ENCODE data around the gene TCERG1L.
"Not testable (repeated sequence)": the region's sequence is repeated elsewhere in the genome, so short reads cannot be mapped to it uniquely, and the experiment has no call there.

TCERG1L gene, protein sequence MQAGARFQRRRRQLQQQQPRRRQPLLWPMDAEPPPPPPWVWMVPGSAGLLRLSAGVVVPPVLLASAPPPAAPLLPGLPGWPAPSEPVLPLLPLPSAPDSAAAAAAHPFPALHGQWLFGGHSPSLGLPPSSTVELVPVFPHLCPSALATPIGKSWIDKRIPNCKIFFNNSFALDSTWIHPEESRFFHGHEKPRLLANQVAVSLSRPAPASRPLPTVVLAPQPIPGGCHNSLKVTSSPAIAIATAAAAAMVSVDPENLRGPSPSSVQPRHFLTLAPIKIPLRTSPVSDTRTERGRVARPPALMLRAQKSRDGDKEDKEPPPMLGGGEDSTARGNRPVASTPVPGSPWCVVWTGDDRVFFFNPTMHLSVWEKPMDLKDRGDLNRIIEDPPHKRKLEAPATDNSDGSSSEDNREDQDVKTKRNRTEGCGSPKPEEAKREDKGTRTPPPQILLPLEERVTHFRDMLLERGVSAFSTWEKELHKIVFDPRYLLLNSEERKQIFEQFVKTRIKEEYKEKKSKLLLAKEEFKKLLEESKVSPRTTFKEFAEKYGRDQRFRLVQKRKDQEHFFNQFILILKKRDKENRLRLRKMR

DNA sequence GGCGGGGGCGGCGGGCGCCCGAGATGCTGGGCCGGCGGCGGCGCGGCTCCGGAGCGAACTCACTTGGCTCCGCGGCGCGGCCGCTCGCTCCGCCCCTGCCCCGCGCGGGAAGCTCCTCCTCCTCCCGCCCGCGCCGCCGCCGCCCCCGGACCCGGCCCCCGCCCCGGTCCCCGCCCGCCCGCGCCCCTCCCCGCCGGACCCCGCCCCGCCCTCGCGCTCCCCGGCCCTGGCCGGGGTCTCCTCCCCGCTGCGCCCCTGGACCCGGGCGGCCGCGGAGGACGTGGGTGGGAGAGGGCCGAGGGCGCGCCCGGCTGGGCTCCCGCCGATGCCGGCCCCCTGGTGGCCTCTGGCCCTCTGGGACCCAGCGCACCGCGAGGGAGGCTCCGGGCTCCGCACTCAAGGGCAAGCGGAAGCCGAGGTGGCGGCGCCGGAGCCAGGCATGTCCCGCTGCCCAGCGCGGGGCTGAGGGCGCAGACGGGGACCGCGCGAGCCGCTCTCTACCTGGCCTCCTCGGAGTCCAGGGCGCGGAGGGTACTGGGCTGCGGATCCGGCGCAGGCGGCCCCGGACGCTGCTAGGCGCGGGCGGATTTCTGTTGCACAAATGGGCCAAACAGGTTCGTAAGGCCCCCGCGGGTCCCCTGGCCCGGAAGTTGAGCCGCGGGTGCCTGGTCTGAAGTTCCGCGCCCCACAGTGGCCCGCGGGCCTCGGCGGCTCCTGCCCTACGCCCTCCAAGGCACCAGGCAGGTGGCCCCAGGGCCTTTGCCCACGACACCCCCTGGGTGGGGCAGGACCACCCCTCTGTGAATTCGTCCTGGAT lies at the start of gene TCERG1L:
Gene TCERG1L (minus strand): TSS at position 61 of the 817 bp plus-strand sequence. CDS start 86 bp downstream, outside the sequence.
- peak; percentile 36 for DNase-seq

DNA sequence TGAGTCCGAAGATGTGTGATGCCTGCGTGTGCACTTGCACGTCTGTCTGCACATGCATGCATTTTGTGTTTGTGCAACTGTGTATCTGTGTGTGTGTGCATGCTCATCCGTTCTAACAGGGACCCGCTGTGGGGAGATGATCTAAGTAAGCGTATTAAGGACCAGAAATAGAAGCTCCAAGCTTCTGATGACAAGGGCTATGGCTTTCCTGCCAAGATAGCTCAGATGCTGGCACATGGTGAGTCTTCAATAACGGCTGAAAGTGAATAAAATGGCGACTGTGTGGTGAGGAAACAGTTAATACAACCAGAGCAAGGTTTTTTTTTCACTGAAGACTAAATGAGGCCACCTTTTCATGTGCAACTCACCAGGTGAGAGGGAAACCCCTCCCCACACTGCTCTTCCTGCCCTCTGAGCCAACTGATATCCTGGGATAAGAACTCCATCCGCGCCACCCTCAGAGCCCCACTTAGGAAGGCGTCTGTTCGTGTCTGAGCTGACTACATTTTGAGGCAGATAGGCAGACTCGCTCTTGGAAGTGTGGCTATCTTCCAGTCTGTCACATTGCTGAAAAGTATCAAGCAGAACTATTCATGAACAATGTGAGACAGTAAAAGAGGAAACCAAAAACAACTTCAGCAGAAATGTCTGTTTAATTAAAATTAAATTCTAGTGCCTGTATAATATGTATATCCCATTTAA lies 47.4 kb upstream of the TCERG1L start:
- DNase-seq, result no peak

DNA sequence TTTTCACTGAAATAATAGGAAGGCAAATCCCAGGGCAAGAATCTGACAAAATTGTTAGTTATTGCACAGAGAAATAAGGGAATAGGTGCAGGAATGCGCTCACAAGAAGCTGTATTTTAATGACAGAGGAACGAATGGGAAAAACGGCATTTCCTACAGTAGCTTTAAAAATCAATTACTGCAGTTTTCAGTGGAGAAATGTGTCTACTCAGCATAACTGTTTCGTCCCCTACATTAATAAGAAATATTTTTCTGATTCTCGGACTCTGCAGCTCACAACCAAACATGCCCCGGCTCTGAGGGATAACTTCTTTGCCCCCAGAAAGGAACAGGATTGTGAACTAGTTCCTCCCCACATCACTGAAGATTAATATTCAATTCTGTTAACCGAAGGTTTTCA lies 44.9 kb upstream of the TCERG1L start:
- no peak for DNase-seq

DNA sequence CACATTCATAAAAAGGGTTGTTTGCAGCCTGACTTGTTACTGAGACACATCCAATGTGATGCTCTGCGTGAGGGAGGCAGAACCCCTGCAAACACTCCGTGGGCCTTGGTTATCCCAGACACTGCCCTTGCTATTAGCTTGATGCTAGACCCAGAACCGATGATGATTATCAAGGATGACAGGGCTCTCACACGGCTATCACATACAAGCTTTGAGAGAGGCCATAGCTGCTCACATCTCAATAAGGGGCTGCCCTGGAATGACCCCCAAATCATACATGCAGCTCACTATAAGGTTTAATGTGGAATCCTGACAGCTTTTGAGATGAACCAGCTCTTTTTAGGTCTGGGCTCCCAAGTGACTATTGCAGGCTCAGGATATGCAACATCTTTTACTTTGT lies 44.4 kb upstream of the TCERG1L start:
- DNase-seq, result no peak

DNA sequence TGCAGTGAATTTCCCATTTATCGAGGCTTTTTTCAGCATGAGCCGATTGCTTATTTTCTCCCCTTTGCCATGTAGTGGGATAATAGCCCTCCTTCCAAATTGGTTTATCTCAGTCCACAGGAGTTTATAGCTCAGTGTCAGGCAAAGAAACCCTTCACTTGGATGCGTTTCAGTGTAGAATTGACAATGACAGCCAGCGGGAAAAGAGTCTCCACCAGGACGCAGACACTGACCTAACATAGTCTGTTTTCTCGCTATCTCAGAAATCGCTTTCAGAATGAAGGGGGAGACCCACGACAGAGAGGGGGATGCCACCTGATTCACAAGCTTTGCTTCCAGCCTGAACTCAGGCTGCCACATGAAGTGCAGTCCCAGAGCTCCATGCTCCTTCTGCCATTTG lies 43.5 kb upstream of the TCERG1L start:
- no peak for DNase-seq

DNA sequence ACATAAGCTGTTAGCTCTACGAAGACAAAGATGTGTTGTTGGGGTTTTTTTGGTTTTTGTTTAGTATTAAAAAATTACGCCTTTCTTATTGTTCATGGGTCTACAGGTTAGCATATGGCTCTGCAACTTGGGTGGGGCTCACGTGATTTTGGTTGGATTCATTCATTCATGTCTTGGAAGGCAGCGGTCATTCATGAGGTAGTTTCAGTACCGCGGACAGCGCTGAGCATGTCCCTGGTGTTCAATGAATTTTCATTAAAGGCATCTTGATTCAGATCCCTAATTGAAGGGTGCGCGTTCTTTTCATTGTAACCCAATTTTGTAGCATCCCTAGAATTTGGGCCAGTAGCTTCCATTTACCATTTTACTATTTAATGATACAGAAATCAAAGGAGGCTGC lies 42.9 kb upstream of the TCERG1L start:
- no peak for DNase-seq

DNA sequence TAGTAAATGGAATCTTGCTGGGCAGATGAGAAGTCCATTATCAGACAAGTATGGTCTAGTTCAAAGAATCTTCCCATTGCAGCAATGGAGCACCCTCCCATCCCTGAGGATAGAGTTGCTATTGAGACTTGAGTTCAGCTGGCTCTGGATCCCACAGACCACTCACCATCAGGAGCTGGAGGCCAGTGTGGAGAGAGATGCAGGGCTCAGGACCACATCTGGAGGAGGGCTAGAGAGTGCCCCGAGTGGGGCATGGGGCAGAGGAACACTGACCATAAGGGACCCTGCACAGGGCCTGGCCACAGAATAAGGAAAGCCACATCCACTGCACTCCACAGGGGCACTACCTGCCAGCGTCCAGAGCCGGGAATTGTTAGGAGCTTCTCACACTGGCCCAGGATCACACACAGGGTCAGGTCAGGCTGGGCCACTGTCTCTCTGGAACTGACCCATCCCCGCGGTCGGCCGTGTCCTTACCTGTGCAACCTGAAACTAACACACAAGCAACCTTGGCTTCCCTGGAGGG lies 41.3 kb upstream of the TCERG1L start:
- DNase-seq, result no peak

DNA sequence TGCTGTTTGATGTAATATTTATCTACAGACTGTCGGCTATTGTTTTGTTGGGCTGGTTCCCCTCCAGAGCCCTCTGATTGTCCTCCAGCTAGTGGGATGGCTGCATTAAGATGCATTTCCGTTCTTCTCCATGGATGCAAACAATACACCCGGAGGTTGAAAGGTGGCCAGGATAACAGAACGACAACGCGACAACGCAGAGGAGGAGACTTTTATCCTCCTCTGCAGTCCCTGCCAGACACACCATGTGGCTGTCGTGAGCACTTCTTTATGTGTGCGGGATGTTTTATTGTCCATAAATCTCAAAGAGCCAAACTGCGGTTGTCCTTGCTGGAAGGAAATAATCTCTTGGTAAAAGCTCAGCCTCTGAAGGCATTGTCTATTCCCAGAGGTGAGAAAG lies 39.1 kb upstream of the TCERG1L start:
- no peak for DNase-seq

DNA sequence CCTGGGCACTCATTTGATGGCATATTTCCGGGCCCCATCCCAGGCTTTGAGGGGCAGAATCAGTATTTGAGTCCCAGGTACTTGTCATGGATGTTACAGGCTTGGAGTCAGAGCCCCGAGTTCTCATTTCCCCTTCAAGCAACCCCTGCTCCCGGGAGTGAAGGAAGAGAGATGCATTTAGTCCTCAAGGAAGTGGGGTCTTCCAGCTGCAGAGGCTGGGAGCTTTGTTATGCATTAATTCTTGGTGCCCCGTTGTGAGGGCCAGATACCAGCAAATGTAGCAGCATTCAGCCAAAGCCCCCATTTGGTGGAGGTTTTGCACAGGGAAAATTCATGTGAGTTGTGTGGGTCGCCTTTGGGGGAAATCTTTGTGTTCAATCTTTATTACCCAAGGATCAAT lies 38.7 kb upstream of the TCERG1L start:
- DNase-seq, result no peak

DNA sequence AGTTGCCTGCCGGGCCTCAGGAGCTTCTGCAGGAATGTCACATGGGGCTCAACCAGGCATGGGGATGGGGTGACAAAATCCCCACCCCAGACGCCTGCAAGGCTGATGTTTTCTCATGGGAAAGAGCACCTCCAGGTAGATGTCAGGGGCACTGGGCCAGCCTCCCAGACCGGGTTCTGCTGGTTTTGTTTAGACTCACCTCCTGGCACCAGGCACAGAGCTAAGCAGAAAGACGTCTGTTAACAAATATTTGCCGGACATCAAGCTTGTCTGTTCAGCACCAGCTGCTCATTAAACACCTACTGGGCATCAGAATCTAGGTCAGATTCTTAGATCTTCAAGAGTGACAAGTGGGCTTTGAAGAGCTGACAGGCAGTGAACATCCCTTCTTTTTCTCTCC lies 34.9 kb upstream of the TCERG1L start:
- DNase-seq, result no peak

DNA sequence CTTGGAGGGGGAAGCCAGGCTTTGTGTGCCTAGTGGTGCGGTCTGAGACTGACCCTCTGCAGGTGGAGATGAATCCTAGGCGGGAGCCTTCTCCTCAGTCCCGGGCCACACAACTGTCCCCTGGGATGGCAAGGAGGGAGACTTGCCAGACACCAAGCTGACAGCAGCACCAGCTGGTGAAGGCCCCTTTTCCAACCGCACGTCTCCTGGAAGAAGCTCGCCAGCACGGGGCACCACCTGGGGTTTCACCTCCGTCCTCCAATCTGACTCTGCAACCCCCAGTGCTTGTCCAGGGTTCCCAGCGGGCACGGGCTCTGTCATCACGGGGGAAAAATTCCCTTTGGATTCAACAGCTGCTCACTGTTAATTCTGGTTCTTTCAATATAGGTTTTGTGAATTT lies 34.2 kb upstream of the TCERG1L start:
- no peak for DNase-seq

DNA sequence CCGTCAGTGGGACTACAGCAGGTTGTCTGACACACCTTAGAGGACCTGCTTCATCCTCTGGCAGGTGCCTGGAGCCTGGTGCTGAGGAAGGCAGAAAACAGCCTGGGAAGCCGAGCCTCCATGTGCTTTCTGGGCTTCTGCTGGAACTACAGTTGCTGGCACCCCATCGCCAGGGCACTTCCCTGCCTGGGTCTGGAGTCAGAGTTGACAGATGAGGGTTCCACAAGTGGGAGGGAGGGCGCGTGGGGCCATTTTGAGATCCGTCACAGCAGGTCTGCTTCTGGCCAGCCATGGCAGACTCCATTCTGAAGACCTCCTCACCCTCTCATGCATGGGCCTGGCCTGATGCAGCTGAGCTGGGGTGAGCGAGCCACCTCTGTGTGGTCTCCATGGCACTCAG lies 33.2 kb upstream of the TCERG1L start:
- no peak for DNase-seq

DNA sequence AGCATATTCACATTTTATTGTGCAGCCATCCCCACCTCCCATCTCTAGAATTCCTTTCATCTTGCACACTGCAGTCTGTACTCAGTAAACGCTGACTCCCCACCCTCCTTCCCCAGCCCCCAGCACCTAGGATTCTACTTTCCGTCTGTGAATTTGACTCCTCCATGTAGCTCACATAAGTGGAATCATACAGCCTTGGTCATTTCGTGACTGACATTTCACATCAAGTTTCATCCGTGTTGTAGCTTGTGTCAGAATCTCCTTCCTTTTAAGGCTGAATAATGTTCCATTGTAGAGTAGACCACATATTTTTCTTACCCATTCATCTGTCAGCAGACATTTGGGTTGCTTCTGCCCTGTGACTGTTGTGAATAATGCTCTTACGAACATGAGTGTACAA lies 26.2 kb upstream of the TCERG1L start:
- DNase-seq, result no peak

DNA sequence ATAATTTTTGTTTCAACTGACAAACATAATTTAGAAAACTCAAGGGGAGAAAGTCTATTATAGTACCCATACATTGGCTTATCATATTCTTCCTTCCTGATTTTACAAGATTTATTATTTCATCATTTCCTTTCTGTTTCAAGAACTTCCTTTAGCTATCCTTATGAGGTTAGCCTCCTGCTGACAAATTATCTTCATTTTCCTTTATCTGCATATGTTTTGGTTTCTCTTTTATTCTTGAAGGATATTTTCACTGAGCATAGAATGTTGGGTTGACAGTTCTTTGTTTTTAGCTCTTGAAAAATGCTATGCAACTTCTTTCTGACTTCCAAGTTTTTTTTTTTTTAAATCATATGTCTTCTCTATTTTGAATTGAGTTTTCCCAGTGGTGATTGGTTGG lies 21.3 kb upstream of the TCERG1L start:
- DNase-seq, result no peak

DNA sequence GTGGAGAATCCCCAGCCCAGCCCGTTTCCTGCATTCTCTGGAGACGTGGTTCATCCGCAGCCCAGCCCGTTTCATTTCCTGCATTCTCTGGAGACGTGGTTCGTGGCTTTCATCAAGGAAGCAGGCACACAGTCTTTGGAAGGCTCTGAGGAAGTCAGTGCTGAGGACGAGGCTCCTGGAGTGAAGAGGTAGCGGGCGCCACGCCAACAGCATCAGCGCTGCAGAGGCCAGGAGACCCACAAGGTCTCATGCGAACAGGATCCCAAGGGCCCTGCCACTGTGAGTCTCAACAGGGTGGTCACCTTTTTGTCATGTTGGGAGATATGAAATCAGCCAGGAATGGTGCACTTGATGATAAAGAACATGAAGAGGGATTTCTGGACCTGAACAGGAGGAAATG lies 12.4 kb upstream of the TCERG1L start:
- DNase-seq, result no peak

DNA sequence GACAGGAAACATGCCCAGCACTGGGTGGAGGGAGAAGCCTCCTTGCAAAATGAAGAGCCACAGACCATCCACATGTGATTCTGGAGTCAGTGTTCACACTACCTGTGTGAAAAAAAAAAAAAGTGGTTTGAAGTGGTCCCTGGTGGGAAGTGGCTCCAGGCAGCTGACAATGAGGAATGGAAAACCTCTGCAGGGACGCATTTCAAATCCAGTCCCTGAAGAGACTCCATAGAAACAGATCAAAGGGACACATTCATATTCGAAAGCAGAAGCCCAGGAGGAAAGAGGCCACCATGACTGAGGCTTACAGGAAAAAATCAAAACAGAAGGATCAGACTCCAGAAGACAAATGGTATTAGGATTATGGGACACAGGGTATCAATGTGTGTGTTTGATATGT lies 11.5 kb upstream of the TCERG1L start:
- DNase-seq, result no peak

DNA sequence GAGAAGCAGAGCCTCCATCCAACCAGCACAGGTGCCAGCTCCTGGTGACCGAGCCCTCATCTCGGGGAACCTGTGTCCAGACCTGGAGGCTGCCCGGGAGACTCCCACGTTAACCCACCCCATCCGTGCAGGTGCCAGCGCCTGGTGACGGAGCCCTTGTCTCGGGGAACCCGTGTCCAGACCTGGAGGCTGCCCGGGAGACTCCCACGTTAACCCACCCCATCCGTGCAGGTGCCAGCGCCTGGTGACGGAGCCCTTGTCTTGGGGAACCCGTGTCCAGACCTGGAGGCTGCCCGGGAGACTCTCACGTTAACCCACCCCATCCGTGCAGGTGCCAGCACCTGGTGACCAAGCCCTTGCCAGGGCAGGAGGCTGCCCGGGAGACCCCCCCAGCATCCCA lies 11.1 kb upstream of the TCERG1L start:
- DNase-seq, result not testable (repeated sequence)

DNA sequence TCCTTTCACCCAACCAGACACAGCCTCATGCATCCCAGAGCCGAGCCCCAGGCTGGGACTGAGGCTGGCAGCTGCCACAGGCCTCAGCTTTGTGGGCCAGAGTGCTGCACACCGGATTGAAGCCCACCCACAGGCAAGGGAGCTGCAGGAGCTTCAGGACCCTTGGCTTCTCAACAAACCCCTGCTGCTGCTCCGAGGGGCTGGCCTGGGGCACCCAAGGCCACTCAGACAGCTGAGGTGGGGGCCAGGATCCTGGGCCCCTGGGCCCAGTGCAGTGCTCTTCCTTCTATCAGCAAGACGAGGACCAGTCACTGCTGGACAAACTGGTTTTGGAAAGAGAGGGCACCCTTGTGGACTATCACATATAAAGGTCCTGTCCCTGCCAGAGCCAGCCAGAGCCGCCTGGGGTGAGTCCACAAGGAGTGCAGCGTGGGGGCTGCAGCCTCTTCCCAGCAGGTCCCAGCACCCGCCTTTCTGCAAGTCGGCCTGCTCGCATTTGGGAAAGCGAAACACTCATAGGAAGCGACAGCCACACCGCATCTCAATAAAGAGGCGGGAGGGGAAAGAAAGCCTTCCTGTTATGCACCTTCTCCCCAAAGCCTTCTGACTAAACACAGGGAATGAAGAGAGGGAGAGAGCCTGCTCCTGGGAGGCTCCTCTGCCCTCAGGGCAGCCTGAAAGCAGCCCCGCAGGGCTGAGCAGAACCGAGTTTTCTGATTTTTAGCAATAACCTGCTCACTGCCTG lies 9.5 kb upstream of the TCERG1L start:
- no peak for DNase-seq

DNA sequence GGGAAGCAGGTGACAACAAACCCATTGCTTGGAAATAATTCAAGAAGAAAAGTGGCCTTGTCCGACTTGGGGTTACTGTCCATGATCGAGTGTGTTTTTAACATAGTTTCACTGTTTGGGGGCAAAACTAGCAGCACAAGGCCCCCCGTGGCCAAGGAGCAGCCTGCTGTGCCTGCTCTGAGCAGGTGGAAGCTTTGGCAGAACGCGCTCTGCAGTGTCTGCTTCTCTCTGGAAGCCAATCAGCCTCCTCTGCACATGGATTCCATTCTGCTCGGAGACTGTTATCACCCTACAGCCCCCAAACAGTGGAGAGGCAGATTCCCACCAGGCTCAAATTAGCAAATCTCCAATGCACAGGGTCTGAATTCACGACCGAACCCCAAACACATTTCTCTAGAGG lies 7.3 kb upstream of the TCERG1L start:
- DNase-seq, result no peak

DNA sequence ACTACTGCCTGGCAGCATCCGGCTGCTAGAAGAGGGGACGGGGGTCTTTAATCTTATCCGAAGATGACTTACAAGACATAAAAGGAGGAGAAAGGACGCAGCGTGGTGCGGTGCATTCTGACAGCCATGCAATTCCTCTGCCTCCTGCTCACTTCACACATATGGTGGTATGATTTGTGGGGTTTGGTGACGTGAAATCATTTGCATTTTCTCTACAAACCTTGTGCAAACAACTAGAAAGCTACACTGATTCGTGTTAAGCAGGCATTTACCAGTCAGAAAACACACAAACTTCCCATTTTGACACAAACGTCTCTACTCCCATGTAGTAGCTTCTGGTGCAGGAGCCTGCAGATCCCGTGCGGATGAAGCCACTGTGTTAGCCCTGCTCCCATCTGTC lies 6.8 kb upstream of the TCERG1L start:
- DNase-seq, result no peak

DNA sequence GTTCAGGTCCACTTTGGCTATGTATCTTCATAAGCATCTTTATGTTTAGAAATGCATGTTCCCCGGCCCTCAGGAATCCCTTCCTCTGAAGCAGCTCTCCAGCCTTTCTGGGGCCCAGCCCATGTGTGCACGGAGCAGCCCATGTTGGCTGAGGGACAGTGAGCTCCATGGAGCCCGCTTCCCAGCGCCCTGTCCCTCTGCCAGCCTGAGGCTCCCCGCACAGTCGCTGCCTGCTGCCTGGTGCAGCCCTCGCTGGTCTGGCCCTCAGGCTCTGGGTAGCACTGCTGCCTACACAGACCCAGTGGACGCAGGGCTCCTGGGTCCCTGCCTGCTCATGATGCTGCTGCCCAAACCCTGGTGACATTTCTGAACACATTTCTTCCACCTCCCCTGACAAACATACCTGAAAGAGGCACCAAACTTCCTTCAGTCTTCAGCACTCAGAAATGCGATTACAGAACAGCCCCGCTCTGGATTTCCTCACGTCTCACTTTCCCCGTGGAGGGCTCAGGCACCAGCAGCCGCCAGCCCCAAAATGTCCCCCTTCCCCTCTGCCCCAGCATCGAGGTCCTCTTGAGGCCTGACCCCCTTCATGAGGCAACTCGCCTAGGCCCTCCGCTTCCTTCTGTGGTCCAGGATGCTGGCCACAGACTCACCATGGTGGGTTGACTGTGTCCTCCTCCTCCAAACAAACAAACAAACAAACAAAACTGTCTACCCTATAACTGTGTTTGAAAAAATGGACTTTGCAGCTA lies 5.0 kb upstream of the TCERG1L start:
- no peak for DNase-seq

DNA sequence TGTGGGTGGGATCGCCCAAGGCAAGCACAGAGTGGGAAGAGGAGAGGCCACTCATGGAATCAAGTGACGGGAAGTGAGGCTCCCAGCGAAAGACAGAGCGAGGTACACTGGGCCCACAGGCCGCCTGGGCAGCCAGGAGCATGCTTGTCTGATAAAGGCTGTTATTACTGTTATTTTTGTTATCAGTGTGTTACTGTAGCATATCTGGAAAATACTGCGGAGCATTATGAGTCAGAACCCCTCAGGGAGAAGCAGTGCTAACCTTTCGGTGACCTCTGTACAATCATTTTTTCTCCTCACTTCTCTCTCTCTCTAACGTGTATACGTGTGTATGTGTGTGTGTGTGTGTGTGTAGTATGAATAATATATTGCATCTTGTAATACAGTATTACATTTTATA lies 3.8 kb upstream of the TCERG1L start:
- DNase-seq, result no peak

All from NCI-H1092 (cell line).